Activated T-cell treated with anti-CD3 and anti-CD28 coated beads for 4 hours (primary cell): ENCODE results near the gene KIF12.

Source experiments
- DNase-seq: peaks from one replicate; pipeline ENCODE4 v3.0.0-alpha.2; 2020

KIF12 gene

GRCh38 chr9:114105236-114105635 is 6.1 kb upstream of the KIF12 start:
- DNase-seq = no peak

GRCh38 chr9:114102484-114102883 is 3.4 kb upstream of the KIF12 start:
- DNase-seq = no peak

- DNase-seq = no peak
Observed at GRCh38 chr9:114100536-114100935, 1.4 kb upstream of the KIF12 start.

- no peak for DNase-seq
Observed at GRCh38 chr9:114099669-114100270, 678 bp upstream of the KIF12 start.

- no peak for DNase-seq
Observed at GRCh38 chr9:114098021-114098935, 814 bp downstream of the KIF12 start.

- DNase-seq = no peak
Observed at GRCh38 chr9:114097613-114098020, 1.5 kb downstream of the KIF12 start.

GRCh38 chr9:114096866-114097612 is 2.1 kb downstream of the KIF12 start:
- no peak for DNase-seq

GRCh38 chr9:114096041-114096511 is 3.0 kb downstream of the KIF12 start:
- no peak for DNase-seq

- DNase-seq = no peak
Observed at GRCh38 chr9:114094971-114095370, 4.1 kb downstream of the KIF12 start.

GRCh38 chr9:114093761-114094505 is 5.2 kb downstream of the KIF12 start:
- DNase-seq = no peak

- DNase-seq = no peak
Observed at GRCh38 chr9:114093031-114093471, 6.0 kb downstream of the KIF12 start.

- DNase-seq = no peak
Observed at GRCh38 chr9:114092336-114092735, 6.8 kb downstream of the KIF12 start.

- no peak for DNase-seq
Observed at GRCh38 chr9:114091711-114092110, 7.4 kb downstream of the KIF12 start.

- DNase-seq = no peak
Observed at GRCh38 chr9:114090798-114091197, 8.3 kb downstream of the KIF12 start.

GRCh38 chr9:114089206-114089840 is 9.8 kb downstream of the KIF12 start:
- DNase-seq = no peak

GRCh38 chr9:114088571-114089170 is 10.4 kb downstream of the KIF12 start:
- no peak for DNase-seq

GRCh38 chr9:114087721-114088120 is 11.4 kb downstream of the KIF12 start:
- no peak for DNase-seq

GRCh38 chr9:114086607-114087006 is 12.5 kb downstream of the KIF12 start:
- no peak for DNase-seq

GRCh38 chr9:114086009-114086408 is 13.1 kb downstream of the KIF12 start:
- no peak for DNase-seq

- DNase-seq = no peak
Observed at GRCh38 chr9:114085387-114085789, 13.7 kb downstream of the KIF12 start.

- no peak for DNase-seq
Observed at GRCh38 chr9:114084282-114085073, 14.6 kb downstream of the KIF12 start.
